ENCODE measurements around the gene MRTFA. TPM values are rescaled to one million over a fixed set of nuclear protein-coding genes. Genes with fewer than 3 reads are reported as not detected.

MRTFA gene
- total RNA-seq, 1 donor from 2014 or later = 11.3 TPM

GRCh38 chr22:40479887-40480538 lies 156.5 kb downstream of the MRTFA start:
- DNase-seq (ENCODE audit: low spot score) = no peak
- Histone ChIP-seq H3K4me1 (peaks cover 10% of the 10 kb centered on the region), H3K4me2 (no peak overlapping the region), H4K20me1 (ENCODE audit: low read depth) (no peaks in the 10 kb centered on the region), H3F3A (ENCODE audit: low read depth) (no peaks in the 10 kb centered on the region), H3K9ac (no peak overlapping the region), H3K79me2 (ENCODE audit: low read depth) (peaks cover 10% of the 10 kb centered on the region), H3K4me3 (no peak overlapping the region), H2AFZ (replicated peaks) (no peak overlapping the region), H3K36me3 (no peaks in the 10 kb centered on the region), H3K9me3 (ENCODE audit: low read depth) (no peaks in the 10 kb centered on the region), H3K27me3 (no peaks in the 10 kb centered on the region), H3K27ac (no peak overlapping the region)
- Mint-ChIP-seq H3K4me3 (no peak overlapping the region), H3K4me1 (peaks cover 6% of the 10 kb centered on the region), H3K27me3 (ENCODE audit: insufficient read depth, low read depth) (no peaks in the 10 kb centered on the region), H3K27ac (no peak overlapping the region), H3K9me3 (peaks cover 2% of the 10 kb centered on the region), H3K36me3 (peaks cover 8% of the 10 kb centered on the region)
- TF ChIP-seq EZH2phosphoT487 (IDR thresholded peaks at IDR 0.05) (no peak), EZH2 (IDR thresholded peaks at IDR 0.05) (no peak), CTCF (IDR thresholded peaks at IDR 0.05) (no peak)

GRCh38 chr22:40479126-40479800 lies 157.3 kb downstream of the MRTFA start:
- no peak for TF ChIP-seq EZH2phosphoT487 (IDR thresholded peaks at IDR 0.05)
- TF ChIP-seq CTCF (IDR thresholded peaks at IDR 0.05) = no peak
- no peak for TF ChIP-seq EZH2 (IDR thresholded peaks at IDR 0.05)
- H3K9me3 Mint-ChIP-seq = peaks cover 2% of the 10 kb centered on the region
- H3K4me3 Mint-ChIP-seq = no peak overlapping the region
- H3K27me3 Mint-ChIP-seq (ENCODE audit: insufficient read depth, low read depth) = no peaks in the 10 kb centered on the region
- Histone ChIP-seq H3F3A (ENCODE audit: low read depth) (no peaks in the 10 kb centered on the region), H3K27me3 (no peaks in the 10 kb centered on the region), H3K9ac (no peak overlapping the region), H3K4me2 (no peak overlapping the region), H3K4me3 (no peak overlapping the region), H4K20me1 (ENCODE audit: low read depth) (no peaks in the 10 kb centered on the region), H3K79me2 (ENCODE audit: low read depth) (peaks cover 10% of the 10 kb centered on the region), H3K36me3 (no peaks in the 10 kb centered on the region), H3K27ac (no peak overlapping the region), H3K4me1 (peaks cover 10% of the 10 kb centered on the region), H2AFZ (replicated peaks) (no peak overlapping the region), H3K9me3 (ENCODE audit: low read depth) (no peaks in the 10 kb centered on the region)
- DNase-seq (ENCODE audit: low spot score) = no peak
- peaks cover 4% of the 10 kb centered on the region for H3K4me1 Mint-ChIP-seq
- peaks cover 7% of the 10 kb centered on the region for H3K36me3 Mint-ChIP-seq
- no peak overlapping the region for H3K27ac Mint-ChIP-seq

GRCh38 chr22:40478338-40479125 lies 158.0 kb downstream of the MRTFA start:
- H3K27me3 ChIP-seq = no peaks in the 10 kb centered on the region
- no peak overlapping the region for H3K27ac ChIP-seq
- peaks cover 2% of the 10 kb centered on the region for H3K9me3 Mint-ChIP-seq
- no peak overlapping the region for H2AFZ ChIP-seq (replicated peaks)
- TF ChIP-seq EZH2phosphoT487 (IDR thresholded peaks at IDR 0.05) (no peak), CTCF (IDR thresholded peaks at IDR 0.05) (no peak), EZH2 (IDR thresholded peaks at IDR 0.05) (no peak)
- no peaks in the 10 kb centered on the region for H3K27me3 Mint-ChIP-seq (ENCODE audit: insufficient read depth, low read depth)
- H3K27ac Mint-ChIP-seq = no peak overlapping the region
- peaks cover 7% of the 10 kb centered on the region for H3K36me3 Mint-ChIP-seq
- DNase-seq (ENCODE audit: low spot score) = no peak
- no peaks in the 10 kb centered on the region for H3K36me3 ChIP-seq
- H3K9ac ChIP-seq = no peak overlapping the region
- no peaks in the 10 kb centered on the region for H3K9me3 ChIP-seq (ENCODE audit: low read depth)
- no peaks in the 10 kb centered on the region for H4K20me1 ChIP-seq (ENCODE audit: low read depth)
- H3K4me2 ChIP-seq = no peak overlapping the region
- no peak overlapping the region for H3K4me3 Mint-ChIP-seq
- no peak overlapping the region for H3K4me3 ChIP-seq
- H3K4me1 Mint-ChIP-seq = peaks cover 4% of the 10 kb centered on the region
- H3K4me1 ChIP-seq = peaks cover 10% of the 10 kb centered on the region
- peaks cover 10% of the 10 kb centered on the region for H3K79me2 ChIP-seq (ENCODE audit: low read depth)
- H3F3A ChIP-seq (ENCODE audit: low read depth) = no peaks in the 10 kb centered on the region
